T-helper 17 cell (primary cell): ENCODE data around the gene FUT6. TPM values are rescaled to one million over a fixed set of nuclear protein-coding genes. Genes with fewer than 3 reads are reported as not detected.

ENCODE experiments used
- ATAC-seq: fragments of 150-1000 bp; cut with Tn5 transposase; 2 replicates; pipeline ENCODE4 v1.10.0; 2021; ENCODE audit warnings: mild to moderate bottlenecking, moderate library complexity
- DNase-seq, 3 donors: peaks; one replicate each; pipeline versions ENCODE4 v3.0.0 to v3.0.0-alpha.2; 2020 to 2021
- H3K9me3 ChIP-seq: one replicate; pipeline ENCODE4 v1.7.0; 2013; ENCODE audit warnings: low read length, mild to moderate bottlenecking; ENCODE audit not compliant: control insufficient read depth, poor library complexity, severe bottlenecking
- H3K27ac Mint-ChIP-seq: one replicate; pipeline ENCODE4 v1.8.0; 2022; ENCODE audit warnings: mild to moderate bottlenecking, moderate library complexity, mixed read lengths
- H3K27me3 Mint-ChIP-seq: one replicate; pipeline ENCODE4 v1.8.0; 2022; ENCODE audit warnings: mixed read lengths
- H3K36me3 Mint-ChIP-seq: one replicate; pipeline ENCODE4 v1.8.0; 2022; ENCODE audit warnings: low read depth, mixed read lengths
- H3K4me1 Mint-ChIP-seq: one replicate; pipeline ENCODE4 v1.8.0; 2022; ENCODE audit warnings: mild to moderate bottlenecking, mixed read lengths
- H3K4me3 Mint-ChIP-seq: one replicate; pipeline ENCODE4 v1.8.0; 2022; ENCODE audit warnings: mild to moderate bottlenecking, moderate library complexity, mixed read lengths
- total RNA-seq, 4 donors: library from RNA in 2 of 4; stranded (reverse) in 2 of 4; gene quantifications; one replicate each; pipeline ENCODE4 v1.2.3 and lab custom pipeline; 2022 to 2026

The FUT6 gene
- total RNA-seq, 2 donors from 2014 or later = not detected

GRCh38 chr19:5828661-5829566, 10.6 kb downstream of the FUT6 start:
- peak overlapping the region; percentile 77 for H3K27ac Mint-ChIP-seq
- DNase-seq = no peak

GRCh38 chr19:5827891-5828660, 11.4 kb downstream of the FUT6 start:
- peaks cover 6% of the 10 kb centered on the region for H3K4me1 Mint-ChIP-seq
- H3K9me3 ChIP-seq = no peaks in the 10 kb centered on the region
- H3K27me3 Mint-ChIP-seq = peaks cover 8% of the 10 kb centered on the region
- peaks cover 4% of the 10 kb centered on the region for H3K36me3 Mint-ChIP-seq
- ATAC-seq (peak; percentile 86), DNase-seq (peak; percentile 83 to 92 (median 91))
- peak overlapping the region; percentile 77 for H3K27ac Mint-ChIP-seq
- peak overlapping the region; percentile 89 for H3K4me3 Mint-ChIP-seq

More at GRCh38 chr19:5828661-5829566, 10.6 kb downstream of the FUT6 start:
- Mint-ChIP-seq H3K36me3 (peaks cover 4% of the 10 kb centered on the region), H3K27me3 (peaks cover 8% of the 10 kb centered on the region), H3K4me1 (peaks cover 6% of the 10 kb centered on the region), H3K4me3 (peak overlapping the region; percentile 89)
- no peaks in the 10 kb centered on the region for H3K9me3 ChIP-seq
- ATAC-seq = no peak

DNA sequence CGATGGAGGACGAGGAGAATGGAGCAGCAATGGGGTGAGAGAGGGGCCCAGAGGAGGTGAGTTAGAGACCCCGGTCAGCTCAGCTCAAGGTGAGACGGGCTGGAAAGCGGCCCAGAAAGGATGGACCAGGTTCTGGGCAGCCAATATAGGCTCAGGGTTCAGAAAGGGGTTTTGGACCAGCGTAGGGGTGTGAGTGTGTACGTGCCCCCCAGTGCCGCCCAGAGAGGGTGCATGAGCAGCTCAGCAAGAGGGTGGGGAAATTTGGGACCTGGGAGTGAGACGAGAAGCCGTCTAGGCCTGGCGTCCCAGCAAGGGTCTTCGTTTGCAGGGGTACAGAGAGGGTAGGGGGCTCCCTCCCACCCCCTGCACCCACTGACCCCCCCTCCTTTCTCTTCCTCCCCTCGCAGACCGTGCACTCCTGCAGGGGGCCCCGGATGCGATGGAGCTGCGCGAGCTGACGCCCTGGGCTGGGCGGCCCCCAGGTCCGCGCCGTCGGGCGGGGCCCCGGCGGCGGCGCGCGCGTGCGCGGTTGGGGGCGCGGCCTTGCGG, 12.1 kb downstream of the FUT6 start:
- peaks cover 6% of the 10 kb centered on the region for H3K4me1 Mint-ChIP-seq
- H3K4me3 Mint-ChIP-seq = peak overlapping the region; percentile 89
- DNase-seq (no peak), ATAC-seq (no peak)
- H3K27ac Mint-ChIP-seq = peak overlapping the region; percentile 88
- H3K27me3 Mint-ChIP-seq = peaks cover 5% of the 10 kb centered on the region
- no peaks in the 10 kb centered on the region for H3K9me3 ChIP-seq
- peaks cover 4% of the 10 kb centered on the region for H3K36me3 Mint-ChIP-seq

DNA sequence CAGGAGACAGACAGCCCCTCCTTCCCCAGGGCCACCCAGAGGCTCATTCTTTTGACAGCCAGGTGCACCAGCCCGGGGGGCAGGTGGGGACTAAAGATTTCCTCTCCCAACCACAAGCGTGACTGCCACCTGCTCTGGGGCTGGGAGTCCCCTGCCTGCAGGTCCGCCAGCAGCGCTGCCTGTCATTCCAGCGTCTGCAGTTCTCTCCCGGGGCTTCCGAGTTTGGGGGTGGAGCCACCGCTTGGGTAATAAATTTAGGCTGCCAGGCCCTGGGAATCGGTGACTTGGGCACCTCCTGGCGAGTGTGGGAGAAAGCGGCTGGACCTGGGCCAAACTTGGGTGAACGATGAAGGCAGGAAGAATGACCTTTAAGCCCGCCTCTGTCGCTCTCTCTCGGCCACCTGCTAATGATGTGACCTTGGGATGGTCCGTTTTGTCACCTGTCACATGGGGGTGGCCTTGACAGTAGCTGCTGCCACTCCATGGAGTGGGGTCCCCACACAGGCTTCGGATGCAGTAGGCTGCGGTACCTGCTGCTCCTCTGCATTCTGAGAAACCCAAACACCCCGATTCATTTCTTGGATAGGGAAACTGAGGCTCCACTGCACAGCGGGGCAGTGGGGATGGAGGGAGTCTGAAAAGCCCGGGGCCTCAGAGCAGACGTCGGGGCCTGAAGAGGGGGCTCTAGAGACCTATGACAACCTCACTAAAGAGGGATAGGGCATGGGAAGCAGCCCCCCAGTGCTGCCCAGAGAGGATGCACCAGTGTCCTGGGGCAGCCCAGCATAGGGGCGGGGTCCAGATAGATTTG, 12.8 kb downstream of the FUT6 start:
- no peaks in the 10 kb centered on the region for H3K27me3 Mint-ChIP-seq
- no peak for ATAC-seq
- H3K9me3 ChIP-seq = no peaks in the 10 kb centered on the region
- peaks cover 4% of the 10 kb centered on the region for H3K36me3 Mint-ChIP-seq
- H3K4me1 Mint-ChIP-seq = peaks cover 6% of the 10 kb centered on the region
- DNase-seq = no peak
- peak overlapping the region; percentile 88 for H3K27ac Mint-ChIP-seq
- peak overlapping the region; percentile 88 for H3K4me3 Mint-ChIP-seq

GRCh38 chr19:5825178-5825577, 14.3 kb downstream of the FUT6 start:
- no peak for ATAC-seq
- Mint-ChIP-seq H3K4me3 (no peak overlapping the region), H3K27ac (no peak overlapping the region), H3K36me3 (peaks cover 3% of the 10 kb centered on the region), H3K4me1 (peaks cover 6% of the 10 kb centered on the region), H3K27me3 (no peaks in the 10 kb centered on the region)
- no peak for DNase-seq
- H3K9me3 ChIP-seq = no peaks in the 10 kb centered on the region

DNA sequence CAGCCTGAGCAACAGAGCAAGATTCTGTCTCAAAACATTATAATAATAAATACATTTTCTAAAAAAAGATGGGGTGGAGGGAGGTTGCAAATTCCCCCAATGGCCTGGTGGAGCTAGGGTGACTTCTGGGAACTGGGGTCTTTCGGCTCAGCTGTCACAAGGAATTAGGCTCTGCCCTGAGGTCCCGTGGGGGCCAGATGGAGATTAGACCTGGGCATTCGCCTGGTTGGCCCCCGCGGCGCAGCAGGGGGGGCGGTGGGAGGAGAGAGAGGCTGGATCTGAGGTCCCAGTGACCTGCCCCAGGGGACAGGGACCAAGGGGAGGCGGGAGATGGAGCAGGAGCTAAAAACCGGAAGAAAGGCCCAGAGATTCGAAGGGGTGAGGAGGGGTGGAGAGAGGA, 14.8 kb downstream of the FUT6 start:
- H3K9me3 ChIP-seq = no peaks in the 10 kb centered on the region
- ATAC-seq (no peak), DNase-seq (no peak)
- Mint-ChIP-seq H3K27ac (no peak overlapping the region), H3K27me3 (no peaks in the 10 kb centered on the region), H3K4me3 (no peak overlapping the region), H3K36me3 (peaks cover 2% of the 10 kb centered on the region), H3K4me1 (peaks cover 7% of the 10 kb centered on the region)

DNA sequence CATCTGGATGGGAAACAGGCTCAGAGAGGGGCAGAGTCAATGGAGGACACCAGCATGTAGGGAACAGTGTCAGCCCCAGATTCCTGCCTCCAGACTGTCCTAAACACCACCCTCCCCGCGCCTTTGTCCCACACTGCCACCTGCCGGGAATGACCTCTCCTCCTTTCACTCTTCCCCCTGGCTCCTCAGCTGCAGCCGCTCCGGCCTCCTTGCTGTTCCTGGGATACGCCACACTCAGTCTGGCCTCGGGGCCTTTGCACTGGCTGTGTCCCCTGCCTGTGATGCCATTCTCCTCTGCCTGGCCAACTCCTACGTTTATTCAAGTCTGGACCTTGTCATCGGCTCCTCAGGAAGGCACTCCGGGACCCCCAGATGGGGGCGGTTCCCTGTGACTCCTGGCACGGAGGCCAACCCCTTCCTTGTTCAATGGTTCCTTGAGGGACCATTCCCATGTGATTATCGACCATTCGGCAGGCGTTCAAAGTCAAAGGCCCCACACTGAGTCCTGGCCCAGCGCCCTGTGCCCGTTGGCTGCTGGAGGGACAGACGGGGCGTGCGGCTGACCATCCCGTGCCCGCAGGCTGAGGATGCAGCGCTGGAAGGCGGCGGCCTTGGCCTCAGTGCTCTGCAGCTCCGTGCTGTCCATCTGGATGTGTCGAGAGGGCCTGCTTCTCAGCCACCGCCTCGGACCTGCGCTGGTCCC, 15.8 kb downstream of the FUT6 start:
- ATAC-seq = no peak
- no peaks in the 10 kb centered on the region for H3K9me3 ChIP-seq
- no peak for DNase-seq
- Mint-ChIP-seq H3K4me3 (no peak overlapping the region), H3K27ac (no peak overlapping the region), H3K36me3 (peaks cover 2% of the 10 kb centered on the region), H3K27me3 (no peaks in the 10 kb centered on the region), H3K4me1 (peaks cover 9% of the 10 kb centered on the region)

DNA sequence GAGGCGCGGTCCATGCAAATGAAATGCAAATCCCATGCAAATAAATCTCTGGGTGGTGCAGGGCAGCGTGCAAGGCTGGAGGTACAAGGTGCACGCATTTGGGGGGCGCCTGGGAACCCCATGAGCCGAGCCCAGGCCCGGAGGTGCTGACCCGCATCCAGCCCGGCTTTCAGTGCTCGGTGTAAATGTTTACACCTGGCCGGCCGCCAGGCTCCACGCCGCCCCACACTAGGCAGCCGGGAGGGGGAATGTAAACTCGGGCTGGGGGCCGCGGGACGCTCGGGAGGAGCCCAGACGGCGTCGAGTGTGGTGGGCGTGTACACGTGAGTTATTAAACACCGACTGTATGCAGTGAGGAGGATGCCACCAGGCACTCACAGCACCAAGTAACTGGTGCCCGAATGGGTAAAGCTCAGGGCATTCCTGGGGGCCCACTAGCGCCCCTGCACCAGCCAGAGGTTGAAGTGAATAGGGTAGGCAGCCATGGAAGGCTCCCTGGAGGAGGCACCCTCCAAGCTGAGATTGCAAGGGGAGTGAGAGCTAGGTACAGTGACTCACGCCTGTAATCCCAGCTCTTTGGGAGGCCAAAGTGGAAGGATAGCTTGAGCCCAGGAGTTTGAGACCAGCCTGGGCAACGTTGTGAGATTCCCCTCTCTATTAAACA, 17.2 kb downstream of the FUT6 start:
- no peak for DNase-seq
- no peak for ATAC-seq
- no peaks in the 10 kb centered on the region for H3K9me3 ChIP-seq
- Mint-ChIP-seq H3K36me3 (peaks cover 2% of the 10 kb centered on the region), H3K4me1 (peaks cover 9% of the 10 kb centered on the region), H3K4me3 (no peak overlapping the region), H3K27ac (no peak overlapping the region), H3K27me3 (no peaks in the 10 kb centered on the region)

DNA sequence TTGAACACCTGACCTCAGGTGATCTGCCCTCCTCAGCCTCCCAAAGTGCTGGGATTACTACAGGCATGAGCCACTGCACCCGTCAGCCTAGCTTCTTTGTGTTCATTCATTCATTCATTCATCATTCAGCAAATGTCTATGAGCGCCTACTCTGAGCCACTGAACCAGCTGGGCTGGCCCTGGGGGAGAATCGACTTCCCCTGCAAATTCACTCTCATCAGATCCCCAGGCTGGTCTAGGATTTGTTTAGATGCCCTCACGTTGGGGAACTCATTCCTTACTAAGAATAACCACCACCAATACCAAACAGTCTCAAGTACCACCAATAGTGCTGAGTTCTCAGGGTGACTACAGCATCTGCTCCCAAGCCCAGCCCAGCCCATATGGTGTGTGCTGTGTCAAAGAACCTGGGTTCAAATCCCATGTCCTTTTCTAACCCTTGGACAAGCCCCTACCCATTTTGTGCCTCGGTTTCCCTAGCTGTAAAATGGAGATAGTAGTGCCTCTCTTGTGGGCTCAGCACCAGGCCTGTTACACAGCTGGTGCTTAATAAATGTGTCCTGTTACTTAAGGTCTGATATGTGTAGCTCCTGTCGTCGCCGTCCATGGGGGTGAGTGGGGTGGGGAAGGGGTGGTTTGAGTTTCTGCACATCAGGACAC, 17.9 kb downstream of the FUT6 start:
- DNase-seq = no peak
- no peaks in the 10 kb centered on the region for H3K9me3 ChIP-seq
- no peaks in the 10 kb centered on the region for H3K36me3 Mint-ChIP-seq
- H3K4me1 Mint-ChIP-seq = peaks cover 10% of the 10 kb centered on the region
- no peak for ATAC-seq
- no peaks in the 10 kb centered on the region for H3K27me3 Mint-ChIP-seq
- peak overlapping the region; percentile 41 for H3K27ac Mint-ChIP-seq
- no peak overlapping the region for H3K4me3 Mint-ChIP-seq

DNA sequence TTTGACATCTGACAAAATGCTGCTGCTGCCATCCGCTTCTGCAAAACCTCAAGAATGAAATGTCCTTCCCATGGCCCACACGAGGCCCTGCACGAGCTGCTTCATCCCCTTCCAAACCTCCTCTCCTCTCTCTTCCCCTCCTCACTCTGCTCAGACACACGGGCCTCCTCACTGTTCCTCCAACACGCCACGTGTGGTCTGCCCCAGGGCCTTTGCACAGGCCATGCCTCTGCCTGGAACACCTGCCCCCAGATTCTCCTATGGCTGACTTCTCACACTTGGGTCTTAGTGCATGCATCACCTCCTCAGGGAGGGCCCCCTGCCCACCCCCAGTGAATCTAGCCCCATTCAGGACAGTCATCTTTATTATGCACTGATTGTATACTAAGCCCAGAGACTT, 18.7 kb downstream of the FUT6 start:
- DNase-seq (no peak), ATAC-seq (no peak)
- Mint-ChIP-seq H3K4me1 (peaks cover 10% of the 10 kb centered on the region), H3K4me3 (no peak overlapping the region), H3K27ac (no peak overlapping the region), H3K27me3 (no peaks in the 10 kb centered on the region), H3K36me3 (no peaks in the 10 kb centered on the region)
- H3K9me3 ChIP-seq = no peaks in the 10 kb centered on the region

DNA sequence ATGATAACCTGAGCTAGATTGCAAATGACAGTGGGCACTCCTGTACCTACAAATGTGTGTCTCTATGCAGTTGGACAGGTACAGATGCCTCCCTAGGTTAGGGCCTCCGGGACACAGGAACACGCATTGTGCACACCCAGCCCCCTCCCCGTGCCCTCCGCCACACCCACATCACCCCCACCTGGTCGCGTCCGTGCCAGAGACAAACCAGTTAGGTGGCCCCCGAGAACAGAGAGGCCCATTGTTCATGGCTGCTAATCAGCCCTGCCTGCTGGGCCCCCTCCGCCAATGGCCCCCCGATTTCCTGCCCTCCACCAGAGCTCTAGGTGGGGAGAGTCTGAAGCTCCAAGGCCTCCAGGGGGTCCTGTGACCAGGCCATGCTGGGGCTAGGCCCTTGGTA, 20.9 kb downstream of the FUT6 start:
- Mint-ChIP-seq H3K27ac (no peak overlapping the region), H3K4me1 (peaks cover 10% of the 10 kb centered on the region), H3K36me3 (no peaks in the 10 kb centered on the region), H3K4me3 (no peak overlapping the region), H3K27me3 (no peaks in the 10 kb centered on the region)
- H3K9me3 ChIP-seq = no peaks in the 10 kb centered on the region
- DNase-seq = no peak
- ATAC-seq = no peak
